ENCODE results near the gene AGA.

The AGA gene

GRCh38 chr4:177441803-177442622 is at the start of gene AGA:
Gene AGA, minus strand, starts transcription at chr4:177442437. Its CDS starts 62 bp downstream, at chr4:177442375.
- H3K4me3 ChIP-seq (replicated peaks in 1 of 2; ENCODE audit: low read depth in 2 of 2, low read length in 2 of 2): peak within 1 kb of the TSS; percentile 69 to 78
- peak; percentile 95 to 96 for DNase-seq (ENCODE audit: low read depth in 2 of 2)
- TF ChIP-seq CTCF (IDR thresholded peaks at IDR 0.05; ENCODE audit: low read depth, low read length): no peak

GRCh38 chr4:177492022-177492421 is 49.8 kb upstream of the AGA start:
- no peak for DNase-seq (ENCODE audit: low read depth in 2 of 2)
- no peak for TF ChIP-seq CTCF (IDR thresholded peaks at IDR 0.05; ENCODE audit: low read depth, low read length)

GRCh38 chr4:177490769-177491168 is 48.5 kb upstream of the AGA start:
- DNase-seq (ENCODE audit: low read depth in 2 of 2): no peak
- no peak for TF ChIP-seq CTCF (IDR thresholded peaks at IDR 0.05; ENCODE audit: low read depth, low read length)
- H3K4me3 ChIP-seq (replicated peaks in 1 of 2; ENCODE audit: low read depth in 2 of 2, low read length in 2 of 2): no peak overlapping the region

More at GRCh38 chr4:177492022-177492421, 49.8 kb upstream of the AGA start:
- no peak overlapping the region for H3K4me3 ChIP-seq (replicated peaks in 1 of 2; ENCODE audit: low read depth in 2 of 2, low read length in 2 of 2)

GRCh38 chr4:177489471-177490246 is 47.4 kb upstream of the AGA start:
- H3K4me3 ChIP-seq (replicated peaks in 1 of 2; ENCODE audit: low read depth in 2 of 2, low read length in 2 of 2): no peak overlapping the region
- DNase-seq (ENCODE audit: low read depth in 2 of 2): peak in 1 of 2 donors; percentile 61
- TF ChIP-seq CTCF (IDR thresholded peaks at IDR 0.05; ENCODE audit: low read depth, low read length): no peak

GRCh38 chr4:177487977-177488376 is 45.7 kb upstream of the AGA start:
- no peak overlapping the region for H3K4me3 ChIP-seq (replicated peaks in 1 of 2; ENCODE audit: low read depth in 2 of 2, low read length in 2 of 2)
- TF ChIP-seq CTCF (IDR thresholded peaks at IDR 0.05; ENCODE audit: low read depth, low read length): no peak

GRCh38 chr4:177485528-177485927 is 43.3 kb upstream of the AGA start:
- no peak for TF ChIP-seq CTCF (IDR thresholded peaks at IDR 0.05; ENCODE audit: low read depth, low read length)
- no peak overlapping the region for H3K4me3 ChIP-seq (replicated peaks in 1 of 2; ENCODE audit: low read depth in 2 of 2, low read length in 2 of 2)
- DNase-seq (ENCODE audit: low read depth in 2 of 2): peak; percentile 21 to 79

More at GRCh38 chr4:177487977-177488376, 45.7 kb upstream of the AGA start:
- peak in 1 of 2 donors; percentile 18 for DNase-seq (ENCODE audit: low read depth in 2 of 2)
